ENCODE results near the gene HOXB9. TPM values are rescaled to one million over a fixed set of nuclear protein-coding genes. Genes with fewer than 3 reads are reported as not detected.

Gene HOXB9
- total and polyA plus RNA-seq, 9 of the 15 experiments (the other 6 are each of a cell fraction or from before 2014, with no cell fraction given), result 3.1 to 196 (median 77.6) TPM

DNA sequence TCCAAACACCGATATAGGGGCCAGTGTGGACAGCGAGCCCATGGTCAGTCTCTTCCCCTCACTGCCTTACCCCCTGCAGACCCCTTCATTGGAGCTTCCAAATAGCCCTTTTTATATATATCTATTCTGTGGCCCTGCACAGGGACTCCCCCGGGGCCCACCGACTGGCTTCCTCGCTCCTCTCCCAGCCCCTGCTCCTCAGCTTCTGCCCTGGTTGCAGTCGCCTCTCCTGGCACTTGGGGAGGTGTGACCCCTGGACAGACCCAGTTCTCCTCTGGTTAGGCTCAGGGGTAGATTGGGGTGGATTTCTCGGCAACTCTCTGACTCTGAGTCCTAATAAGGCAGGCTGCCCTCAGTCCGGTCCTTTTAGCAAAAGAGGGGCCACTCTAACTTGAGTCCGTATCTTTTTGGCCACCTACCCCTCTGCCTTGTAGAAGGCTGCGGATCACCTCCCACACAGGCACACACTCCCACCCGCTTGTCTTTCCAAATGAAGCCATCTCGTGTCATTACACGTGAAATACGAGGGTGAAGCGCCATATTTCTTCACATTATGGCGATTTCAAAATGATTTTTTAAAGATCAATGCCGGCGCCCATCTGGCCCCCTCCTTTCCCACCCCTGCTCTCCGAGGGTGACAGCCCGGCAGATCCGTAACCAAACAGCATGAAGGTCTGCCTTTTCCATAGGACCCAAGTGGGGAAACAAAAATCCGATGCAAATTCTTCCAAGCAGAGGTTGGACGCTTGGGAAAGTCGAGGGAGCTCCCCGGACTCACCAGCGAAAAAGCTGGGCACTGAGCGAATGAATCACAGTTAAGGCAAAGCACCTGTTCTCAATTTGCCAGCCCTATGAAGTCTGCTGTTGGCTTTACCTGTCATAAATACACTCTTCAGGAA is 1.7 kb upstream of the HOXB9 start (continued):
- TF ChIP-seq, protein P1, sequence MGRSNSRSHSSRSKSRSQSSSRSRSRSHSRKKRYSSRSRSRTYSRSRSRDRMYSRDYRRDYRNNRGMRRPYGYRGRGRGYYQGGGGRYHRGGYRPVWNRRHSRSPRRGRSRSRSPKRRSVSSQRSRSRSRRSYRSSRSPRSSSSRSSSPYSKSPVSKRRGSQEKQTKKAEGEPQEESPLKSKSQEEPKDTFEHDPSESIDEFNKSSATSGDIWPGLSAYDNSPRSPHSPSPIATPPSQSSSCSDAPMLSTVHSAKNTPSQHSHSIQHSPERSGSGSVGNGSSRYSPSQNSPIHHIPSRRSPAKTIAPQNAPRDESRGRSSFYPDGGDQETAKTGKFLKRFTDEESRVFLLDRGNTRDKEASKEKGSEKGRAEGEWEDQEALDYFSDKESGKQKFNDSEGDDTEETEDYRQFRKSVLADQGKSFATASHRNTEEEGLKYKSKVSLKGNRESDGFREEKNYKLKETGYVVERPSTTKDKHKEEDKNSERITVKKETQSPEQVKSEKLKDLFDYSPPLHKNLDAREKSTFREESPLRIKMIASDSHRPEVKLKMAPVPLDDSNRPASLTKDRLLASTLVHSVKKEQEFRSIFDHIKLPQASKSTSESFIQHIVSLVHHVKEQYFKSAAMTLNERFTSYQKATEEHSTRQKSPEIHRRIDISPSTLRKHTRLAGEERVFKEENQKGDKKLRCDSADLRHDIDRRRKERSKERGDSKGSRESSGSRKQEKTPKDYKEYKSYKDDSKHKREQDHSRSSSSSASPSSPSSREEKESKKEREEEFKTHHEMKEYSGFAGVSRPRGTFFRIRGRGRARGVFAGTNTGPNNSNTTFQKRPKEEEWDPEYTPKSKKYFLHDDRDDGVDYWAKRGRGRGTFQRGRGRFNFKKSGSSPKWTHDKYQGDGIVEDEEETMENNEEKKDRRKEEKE (IDR thresholded peaks at IDR 0.05; ENCODE audit: borderline replicate concordance in 1 of 2, control insufficient read depth in 1 of 2, low read depth in 2 of 2, low read length in 1 of 2), result no peak
- TF ChIP-seq SMAD2 (IDR thresholded peaks at IDR 0.05; ENCODE audit: low read depth, low read length), result no peak
- TF ChIP-seq LARP7 (IDR thresholded peaks at IDR 0.05), result no peak
- peak; percentile 41 for TF ChIP-seq BRD9 (IDR thresholded peaks at IDR 0.05; ENCODE audit: low read depth, partially characterized antibody)
- no peak for TF ChIP-seq RBM34 (IDR thresholded peaks at IDR 0.05; ENCODE audit: borderline replicate concordance, insufficient read depth, low read length)
- TF ChIP-seq, protein P2, sequence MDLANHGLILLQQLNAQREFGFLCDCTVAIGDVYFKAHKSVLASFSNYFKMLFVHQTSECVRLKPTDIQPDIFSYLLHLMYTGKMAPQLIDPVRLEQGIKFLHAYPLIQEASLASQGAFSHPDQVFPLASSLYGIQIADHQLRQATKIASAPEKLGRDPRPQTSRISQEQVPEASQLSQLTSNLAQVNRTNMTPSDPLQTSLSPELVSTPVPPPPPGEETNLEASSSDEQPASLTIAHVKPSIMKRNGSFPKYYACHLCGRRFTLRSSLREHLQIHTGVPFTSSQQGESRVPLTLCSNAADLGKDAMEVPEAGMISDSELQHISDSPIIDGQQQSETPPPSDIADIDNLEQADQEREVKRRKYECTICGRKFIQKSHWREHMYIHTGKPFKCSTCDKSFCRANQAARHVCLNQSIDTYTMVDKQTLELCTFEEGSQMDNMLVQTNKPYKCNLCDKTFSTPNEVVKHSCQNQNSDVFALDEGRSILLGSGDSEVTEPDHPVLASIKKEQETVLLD (IDR thresholded peaks at IDR 0.05), result no peak
- no peak for TF ChIP-seq NFIX (CRISPR knock-in tag; IDR thresholded peaks at IDR 0.05; ENCODE audit: low read depth)
- TF ChIP-seq, protein P3, sequence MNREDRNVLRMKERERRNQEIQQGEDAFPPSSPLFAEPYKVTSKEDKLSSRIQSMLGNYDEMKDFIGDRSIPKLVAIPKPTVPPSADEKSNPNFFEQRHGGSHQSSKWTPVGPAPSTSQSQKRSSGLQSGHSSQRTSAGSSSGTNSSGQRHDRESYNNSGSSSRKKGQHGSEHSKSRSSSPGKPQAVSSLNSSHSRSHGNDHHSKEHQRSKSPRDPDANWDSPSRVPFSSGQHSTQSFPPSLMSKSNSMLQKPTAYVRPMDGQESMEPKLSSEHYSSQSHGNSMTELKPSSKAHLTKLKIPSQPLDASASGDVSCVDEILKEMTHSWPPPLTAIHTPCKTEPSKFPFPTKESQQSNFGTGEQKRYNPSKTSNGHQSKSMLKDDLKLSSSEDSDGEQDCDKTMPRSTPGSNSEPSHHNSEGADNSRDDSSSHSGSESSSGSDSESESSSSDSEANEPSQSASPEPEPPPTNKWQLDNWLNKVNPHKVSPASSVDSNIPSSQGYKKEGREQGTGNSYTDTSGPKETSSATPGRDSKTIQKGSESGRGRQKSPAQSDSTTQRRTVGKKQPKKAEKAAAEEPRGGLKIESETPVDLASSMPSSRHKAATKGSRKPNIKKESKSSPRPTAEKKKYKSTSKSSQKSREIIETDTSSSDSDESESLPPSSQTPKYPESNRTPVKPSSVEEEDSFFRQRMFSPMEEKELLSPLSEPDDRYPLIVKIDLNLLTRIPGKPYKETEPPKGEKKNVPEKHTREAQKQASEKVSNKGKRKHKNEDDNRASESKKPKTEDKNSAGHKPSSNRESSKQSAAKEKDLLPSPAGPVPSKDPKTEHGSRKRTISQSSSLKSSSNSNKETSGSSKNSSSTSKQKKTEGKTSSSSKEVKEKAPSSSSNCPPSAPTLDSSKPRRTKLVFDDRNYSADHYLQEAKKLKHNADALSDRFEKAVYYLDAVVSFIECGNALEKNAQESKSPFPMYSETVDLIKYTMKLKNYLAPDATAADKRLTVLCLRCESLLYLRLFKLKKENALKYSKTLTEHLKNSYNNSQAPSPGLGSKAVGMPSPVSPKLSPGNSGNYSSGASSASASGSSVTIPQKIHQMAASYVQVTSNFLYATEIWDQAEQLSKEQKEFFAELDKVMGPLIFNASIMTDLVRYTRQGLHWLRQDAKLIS (CRISPR knock-in tag; IDR thresholded peaks at IDR 0.05), result 0 out of 2 replicates have a peak, but pooled peaks have one; percentile 45
- TF ChIP-seq TRIM24 (IDR thresholded peaks at IDR 0.05), result no peak
- TF ChIP-seq, protein P4, sequence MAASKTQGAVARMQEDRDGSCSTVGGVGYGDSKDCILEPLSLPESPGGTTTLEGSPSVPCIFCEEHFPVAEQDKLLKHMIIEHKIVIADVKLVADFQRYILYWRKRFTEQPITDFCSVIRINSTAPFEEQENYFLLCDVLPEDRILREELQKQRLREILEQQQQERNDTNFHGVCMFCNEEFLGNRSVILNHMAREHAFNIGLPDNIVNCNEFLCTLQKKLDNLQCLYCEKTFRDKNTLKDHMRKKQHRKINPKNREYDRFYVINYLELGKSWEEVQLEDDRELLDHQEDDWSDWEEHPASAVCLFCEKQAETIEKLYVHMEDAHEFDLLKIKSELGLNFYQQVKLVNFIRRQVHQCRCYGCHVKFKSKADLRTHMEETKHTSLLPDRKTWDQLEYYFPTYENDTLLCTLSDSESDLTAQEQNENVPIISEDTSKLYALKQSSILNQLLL (CRISPR knock-in tag; IDR thresholded peaks at IDR 0.05; ENCODE audit: borderline replicate concordance), result no peak
- TF ChIP-seq, protein P5, sequence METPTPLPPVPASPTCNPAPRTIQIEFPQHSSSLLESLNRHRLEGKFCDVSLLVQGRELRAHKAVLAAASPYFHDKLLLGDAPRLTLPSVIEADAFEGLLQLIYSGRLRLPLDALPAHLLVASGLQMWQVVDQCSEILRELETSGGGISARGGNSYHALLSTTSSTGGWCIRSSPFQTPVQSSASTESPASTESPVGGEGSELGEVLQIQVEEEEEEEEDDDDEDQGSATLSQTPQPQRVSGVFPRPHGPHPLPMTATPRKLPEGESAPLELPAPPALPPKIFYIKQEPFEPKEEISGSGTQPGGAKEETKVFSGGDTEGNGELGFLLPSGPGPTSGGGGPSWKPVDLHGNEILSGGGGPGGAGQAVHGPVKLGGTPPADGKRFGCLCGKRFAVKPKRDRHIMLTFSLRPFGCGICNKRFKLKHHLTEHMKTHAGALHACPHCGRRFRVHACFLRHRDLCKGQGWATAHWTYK (CRISPR knock-in tag; IDR thresholded peaks at IDR 0.05), result peak; percentile 29; the same call in 1 of the 2 replicates
- TF ChIP-seq IRF2 (CRISPR knock-in tag; IDR thresholded peaks at IDR 0.05), result no peak
- no peak for TF ChIP-seq PCBP2 (IDR thresholded peaks at IDR 0.05; ENCODE audit: low read depth, low read length, poor library complexity, severe bottlenecking)
- no peak for TF ChIP-seq SRSF7 (optimal IDR thresholded peaks at IDR 0.05; ENCODE audit: low read depth, low read length)

Data from K562 (cell line).